DMS53 treated with DMSO at 0.1 percent for 48 hours (cell line): Measurements from ENCODE around the gene TPP2.

Source experiments
- DNase-seq: peaks from one replicate; lab custom pipeline; 2025; ENCODE audit not compliant: unreplicated experiment; lab: John Stamatoyannopoulos, UW

The TPP2 gene

GRCh38 chr13:102721800-102722231 lies 125.0 kb downstream of the TPP2 start:
- no peak for DNase-seq

DNA sequence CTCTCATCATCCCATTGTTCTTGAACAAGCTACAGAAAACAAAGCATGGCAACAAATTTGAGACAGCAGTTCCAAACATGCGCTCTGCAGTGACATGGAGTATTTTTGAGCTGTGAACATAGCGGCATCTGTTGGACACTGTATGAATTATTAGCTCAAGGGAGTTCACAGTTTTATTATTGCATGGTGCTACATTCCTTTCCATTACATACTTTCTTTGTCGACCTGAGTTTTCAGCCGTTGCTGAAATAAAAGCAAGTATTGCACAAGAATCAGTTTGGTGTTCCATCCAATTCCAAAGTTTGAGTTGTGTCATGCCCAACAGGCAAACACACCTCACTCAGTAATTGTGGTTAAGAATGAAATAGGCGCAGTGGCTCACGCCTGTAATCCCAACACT lies 128.1 kb downstream of the TPP2 start:
- no peak for DNase-seq

DNA sequence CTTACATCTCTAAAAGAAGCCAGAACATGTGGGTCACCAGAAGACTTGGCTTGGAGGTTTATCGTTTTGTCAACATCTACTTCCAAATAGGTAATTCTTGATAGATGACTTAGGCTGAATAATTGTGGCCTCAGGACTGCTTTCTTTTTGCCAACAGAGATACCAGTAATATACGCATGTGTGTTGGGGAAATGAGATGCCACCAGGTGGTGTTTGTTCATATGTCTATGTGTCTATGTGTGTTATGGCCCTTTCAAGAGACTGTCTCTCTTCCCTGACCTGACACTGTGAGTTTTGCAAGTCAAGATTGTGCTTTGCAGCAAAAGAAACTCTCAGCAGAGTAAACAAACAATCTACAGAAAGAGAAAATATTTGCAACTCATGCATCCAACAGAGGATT lies 129.6 kb downstream of the TPP2 start:
- no peak for DNase-seq
